Activated CD4-positive, alpha-beta T cell treated with anti-CD3 and anti-CD28 coated beads, Interleukin-2, amount 50 U/mL, for 48 hours (primary cell): ENCODE measurements around the gene SCRN2.

Experiments used
- DNase-seq, 2 experiments: peaks; one replicate each; pipeline ENCODE4 v3.0.0-alpha.2; 2020

The SCRN2 gene

GRCh38 chr17:47871048-47871447, 30.0 kb upstream of the SCRN2 start:
- DNase-seq = no peak

GRCh38 chr17:47870056-47870455, 29.0 kb upstream of the SCRN2 start:
- DNase-seq = no peak

GRCh38 chr17:47869114-47869513, 28.0 kb upstream of the SCRN2 start:
- no peak for DNase-seq

GRCh38 chr17:47867813-47868533, 26.9 kb upstream of the SCRN2 start:
- DNase-seq = no peak

GRCh38 chr17:47866941-47867340, 25.9 kb upstream of the SCRN2 start:
- no peak for DNase-seq

- DNase-seq = no peak
Observed at GRCh38 chr17:47864791-47865216, 23.7 kb upstream of the SCRN2 start.

- no peak for DNase-seq
Observed at GRCh38 chr17:47862621-47863440, 21.8 kb upstream of the SCRN2 start.

GRCh38 chr17:47860386-47860785, 19.3 kb upstream of the SCRN2 start:
- no peak for DNase-seq

- DNase-seq = no peak
Observed at GRCh38 chr17:47857551-47858455, 16.7 kb upstream of the SCRN2 start.

GRCh38 chr17:47856830-47857229, 15.8 kb upstream of the SCRN2 start:
- DNase-seq = no peak

- no peak for DNase-seq
Observed at GRCh38 chr17:47855737-47856136, 14.7 kb upstream of the SCRN2 start.

- DNase-seq = no peak
Observed at GRCh38 chr17:47853616-47854015, 12.5 kb upstream of the SCRN2 start.

- no peak for DNase-seq
Observed at GRCh38 chr17:47852113-47852949, 11.3 kb upstream of the SCRN2 start.

GRCh38 chr17:47851764-47852112, 10.7 kb upstream of the SCRN2 start:
- DNase-seq = no peak

- peak; percentile 74 to 80 for DNase-seq
Observed at GRCh38 chr17:47850692-47851573, 9.9 kb upstream of the SCRN2 start, which contains the start of gene SP6. SP6 (minus strand) TSS chr17:47851163; CDS start chr17:47848429, 2,734 bp downstream.

- DNase-seq = no peak
Observed at GRCh38 chr17:47850373-47850691, 9.3 kb upstream of the SCRN2 start.

- no peak for DNase-seq
Observed at GRCh38 chr17:47848198-47848513, 7.1 kb upstream of the SCRN2 start.

GRCh38 chr17:47847341-47848197, 6.5 kb upstream of the SCRN2 start:
- no peak for DNase-seq

GRCh38 chr17:47846716-47847340, 5.8 kb upstream of the SCRN2 start:
- no peak for DNase-seq

- DNase-seq = no peak
Observed at GRCh38 chr17:47845716-47846075, 4.6 kb upstream of the SCRN2 start.
